ENCODE data around the gene EEF1E1. TPM values are rescaled to one million over a fixed set of nuclear protein-coding genes. Genes with fewer than 3 reads are reported as not detected.

The EEF1E1 gene
- total RNA-seq, result 10 to 100 TPM in 2 of 4 donors, not detected in 2; 14.9 to 27.0 TPM

GRCh38 chr6:8102122-8102958, at the start of gene EEF1E1:
Gene EEF1E1, minus strand, starts transcription at chr6:8102548. Its CDS starts 27 bp downstream, at chr6:8102521.
- H3K36me3 ChIP-seq, result no peaks in the 10 kb centered on the region
- peaks cover 5% of the 10 kb centered on the region for H3K27me3 ChIP-seq
- in situ Hi-C loops (cut with MboI; ENCODE audit: low pct_ligation_motif_present in 1 of 4, low pct_unique_long_range_greater_than_20kb in 1 of 4, low sequenced_read_pairs in 3 of 4) (no loop called here), intact Hi-C loops (cut with DNase I; ENCODE audit: low total_unique reads) (no loop called here)
- H3K9me3 ChIP-seq, result no peaks in the 10 kb centered on the region
- H3K27ac ChIP-seq, result peak within 1 kb of the TSS; percentile 58 to 78 (median 74)
- H3K4me1 ChIP-seq, result peaks cover 4 to 12% (median 10%) of the 10 kb centered on the region in 4 donors
- 2 to 8% methylated on average over 4 to 42 of the region's 43 CpGs for WGBS, 2 donors (ENCODE audit: low coverage in 1 of 2)
- DNase-seq, result peak; percentile 97
- TF ChIP-seq POLR2AphosphoS5 (IDR thresholded peaks at IDR 0.05) (peak in 2 of 3 donors; percentile 44 to 65), EP300 (IDR thresholded peaks at IDR 0.05; ENCODE audit: low read depth) (no peak), CTCF (IDR thresholded peaks at IDR 0.05) (no peak), POLR2A (IDR thresholded peaks at IDR 0.05) (peak; percentile 28)
- peak within 1 kb of the TSS; percentile 54 to 90 (median 86) for H3K4me3 ChIP-seq

DNA sequence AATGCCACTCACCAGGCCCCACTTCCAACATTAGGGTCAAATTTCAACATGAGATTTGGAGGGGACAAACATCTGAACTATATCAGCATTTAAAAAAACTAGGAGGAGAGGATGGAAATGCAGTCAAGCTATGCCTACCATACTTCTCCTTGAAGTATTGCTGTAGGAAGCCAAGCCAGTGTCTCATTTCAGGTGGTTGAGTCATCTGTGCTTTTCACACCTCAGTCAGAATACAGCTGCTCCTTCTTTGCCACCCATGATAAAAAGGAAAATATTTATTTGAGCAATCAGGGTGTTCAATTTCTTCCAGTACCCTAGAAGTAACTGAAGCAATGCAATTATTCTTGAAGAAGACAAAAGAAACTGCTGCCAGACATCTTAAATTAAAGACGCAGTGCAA, 47.0 kb upstream of the EEF1E1 start:
- H3K4me1 ChIP-seq, result no peaks in the 10 kb centered on the region
- DNase-seq, result no peak
- H3K36me3 ChIP-seq, result no peaks in the 10 kb centered on the region
- no peaks in the 10 kb centered on the region for H3K9me3 ChIP-seq
- TF ChIP-seq EP300 (IDR thresholded peaks at IDR 0.05; ENCODE audit: low read depth), result no peak
- TF ChIP-seq POLR2AphosphoS5 (IDR thresholded peaks at IDR 0.05), result no peak
- TF ChIP-seq POLR2A (IDR thresholded peaks at IDR 0.05), result no peak
- TF ChIP-seq CTCF (IDR thresholded peaks at IDR 0.05), result no peak
- in situ Hi-C loops (cut with MboI; ENCODE audit: low pct_ligation_motif_present in 1 of 4, low pct_unique_long_range_greater_than_20kb in 1 of 4, low sequenced_read_pairs in 3 of 4), result no loop called here
- no peaks in the 10 kb centered on the region for H3K27me3 ChIP-seq
- H3K27ac ChIP-seq, result no peak overlapping the region
- intact Hi-C loops (cut with DNase I; ENCODE audit: low total_unique reads), result no loop called here
- WGBS, 2 donors (ENCODE audit: low coverage in 1 of 2), result 94 to 100% methylated on average over 1 of the region's 1 CpG
- no peak overlapping the region for H3K4me3 ChIP-seq

- intact Hi-C loops (cut with DNase I; ENCODE audit: low total_unique reads) (no loop called here), in situ Hi-C loops (cut with MboI; ENCODE audit: low pct_ligation_motif_present in 1 of 4, low pct_unique_long_range_greater_than_20kb in 1 of 4, low sequenced_read_pairs in 3 of 4) (no loop called here)
- no peak overlapping the region for H3K4me3 ChIP-seq
- H3K9me3 ChIP-seq, result no peaks in the 10 kb centered on the region
- no peak for DNase-seq
- H3K27me3 ChIP-seq, result no peaks in the 10 kb centered on the region
- 83 to 88% methylated on average over 2 of the region's 2 CpGs for WGBS, 2 donors (ENCODE audit: low coverage in 1 of 2)
- H3K27ac ChIP-seq, result no peak overlapping the region
- no peak for TF ChIP-seq POLR2A (IDR thresholded peaks at IDR 0.05)
- H3K4me1 ChIP-seq, result no peaks in the 10 kb centered on the region
- no peaks in the 10 kb centered on the region for H3K36me3 ChIP-seq
These were observed 41.6 kb upstream of the EEF1E1 start for GRCh38 chr6:8143945-8144344.

- Histone ChIP-seq H3K27me3 (no peaks in the 10 kb centered on the region), H3K4me1 (no peaks in the 10 kb centered on the region), H3K36me3 (no peaks in the 10 kb centered on the region), H3K27ac (no peak overlapping the region), H3K9me3 (no peaks in the 10 kb centered on the region), H3K4me3 (no peak overlapping the region)
- DNase-seq, result no peak
- in situ Hi-C loops (cut with MboI; ENCODE audit: low pct_ligation_motif_present in 1 of 4, low pct_unique_long_range_greater_than_20kb in 1 of 4, low sequenced_read_pairs in 3 of 4), result loop anchor here in 1 of 4 donors (10.0 kb wide), 1 partner anchor 85 kb away; no protein-coding TSS in a partner anchor
- intact Hi-C loops (cut with DNase I; ENCODE audit: low total_unique reads), result no loop called here
- TF ChIP-seq CTCF (IDR thresholded peaks at IDR 0.05) (no peak), POLR2AphosphoS5 (IDR thresholded peaks at IDR 0.05) (no peak), EP300 (IDR thresholded peaks at IDR 0.05; ENCODE audit: low read depth) (no peak), POLR2A (IDR thresholded peaks at IDR 0.05) (no peak)
- WGBS, 2 donors (ENCODE audit: low coverage in 1 of 2), result 89 to 92% methylated on average over 3 to 7 of the region's 7 CpGs
These were observed 37.1 kb upstream of the EEF1E1 start for GRCh38 chr6:8139451-8139850.

Data from transverse colon (tissue), 4 donors.